ENCODE measurements around the gene RPGRIP1.
"Not testable (repeated sequence)": the region's sequence is repeated elsewhere in the genome, so short reads cannot be mapped to it uniquely, and the experiment has no call there.

The RPGRIP1 gene

DNA sequence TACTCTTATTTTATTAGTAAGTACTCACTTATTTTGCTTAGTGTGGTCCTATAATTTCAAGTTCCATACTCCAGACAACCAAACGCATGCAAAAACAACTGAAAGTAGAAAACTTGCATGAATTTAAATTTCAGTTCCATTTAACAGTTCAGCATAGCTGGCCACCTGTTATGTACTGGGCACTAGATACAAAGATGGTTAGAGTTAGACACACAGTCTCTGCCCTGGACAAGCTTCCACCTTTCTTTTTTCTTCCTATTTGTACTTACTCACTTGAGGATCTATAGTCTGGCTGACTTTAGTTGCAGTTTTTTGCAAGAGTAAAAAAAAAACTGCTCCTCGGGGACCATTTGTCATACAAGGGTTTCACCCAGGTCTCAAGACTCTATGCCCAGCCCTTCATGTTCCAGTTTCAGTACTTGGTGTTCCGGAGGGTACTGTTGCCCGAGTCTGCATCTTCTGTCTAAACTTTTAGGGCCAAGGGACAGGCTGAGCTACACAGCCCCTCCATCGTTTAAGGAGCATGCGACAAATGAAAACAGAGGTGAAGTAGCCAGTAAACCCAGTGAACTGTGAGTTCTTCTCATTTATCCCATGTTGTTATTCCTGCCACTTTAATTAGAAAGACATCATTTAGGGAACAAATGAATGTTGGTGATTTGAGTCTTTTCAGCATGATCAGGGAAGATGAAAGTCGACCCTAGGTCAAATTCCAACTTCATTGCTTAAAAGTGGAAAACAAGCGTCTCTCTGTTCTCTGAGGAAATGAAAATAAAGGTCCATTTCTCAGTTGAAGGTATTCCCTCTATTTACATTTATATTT is 22.3 kb downstream of the RPGRIP1 start:
- DNase-seq (ENCODE audit: low read depth in 2 of 2), result no peak

DNA sequence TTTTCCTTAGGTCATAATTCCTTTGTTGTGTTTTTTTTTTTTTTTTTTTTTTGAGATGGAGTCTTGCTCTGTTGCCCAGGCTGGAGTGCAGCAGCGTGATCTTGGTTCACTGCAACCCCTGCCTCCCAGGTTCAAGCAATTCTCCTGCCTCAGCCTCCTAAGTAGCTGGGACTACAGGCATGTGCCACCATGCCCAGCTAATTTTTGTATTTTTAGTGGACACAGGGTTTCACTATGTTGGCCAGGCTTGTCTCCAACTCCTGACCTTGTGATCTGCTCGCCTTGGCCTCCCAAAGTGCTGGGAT is 22.9 kb downstream of the RPGRIP1 start:
- not testable (repeated sequence) for DNase-seq (ENCODE audit: low read depth in 2 of 2)

DNA sequence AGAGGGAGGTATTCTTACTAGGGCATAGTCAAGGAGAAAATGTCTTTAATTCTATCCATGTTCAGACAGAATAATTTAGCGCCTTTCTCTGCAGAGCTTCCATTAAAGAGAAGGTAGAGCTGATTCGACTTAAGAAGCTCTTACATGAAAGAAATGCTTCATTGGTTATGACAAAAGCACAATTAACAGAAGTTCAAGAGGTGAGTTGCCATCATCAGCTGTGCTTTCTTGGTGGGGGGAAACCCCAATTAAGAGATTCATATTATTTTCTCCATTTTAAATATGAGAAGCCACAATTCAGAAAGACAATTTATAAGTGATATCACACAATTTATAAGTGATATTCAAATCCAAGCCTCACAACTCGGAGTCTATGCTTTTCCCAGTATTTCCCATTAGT is 27.8 kb downstream of the RPGRIP1 start:
- no peak for DNase-seq (ENCODE audit: low read depth in 2 of 2)

DNA sequence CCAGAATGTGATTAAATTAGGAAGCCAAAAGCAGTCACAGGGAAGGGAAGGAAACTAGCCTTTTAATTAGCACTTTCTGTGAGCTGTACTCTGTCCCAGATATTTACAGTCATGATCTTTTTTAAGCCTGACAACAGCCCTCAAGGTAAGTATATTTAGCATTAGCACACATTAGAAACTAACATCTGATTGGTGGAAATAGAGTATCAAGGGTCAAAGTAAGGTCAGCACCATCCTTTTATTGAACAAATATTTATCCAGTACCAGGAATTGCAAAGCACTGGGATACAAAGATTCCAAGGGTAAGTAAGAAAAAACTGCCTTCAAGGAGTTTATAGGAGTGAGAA is 28.2 kb downstream of the RPGRIP1 start:
- DNase-seq (ENCODE audit: low read depth in 2 of 2), result no peak

DNA sequence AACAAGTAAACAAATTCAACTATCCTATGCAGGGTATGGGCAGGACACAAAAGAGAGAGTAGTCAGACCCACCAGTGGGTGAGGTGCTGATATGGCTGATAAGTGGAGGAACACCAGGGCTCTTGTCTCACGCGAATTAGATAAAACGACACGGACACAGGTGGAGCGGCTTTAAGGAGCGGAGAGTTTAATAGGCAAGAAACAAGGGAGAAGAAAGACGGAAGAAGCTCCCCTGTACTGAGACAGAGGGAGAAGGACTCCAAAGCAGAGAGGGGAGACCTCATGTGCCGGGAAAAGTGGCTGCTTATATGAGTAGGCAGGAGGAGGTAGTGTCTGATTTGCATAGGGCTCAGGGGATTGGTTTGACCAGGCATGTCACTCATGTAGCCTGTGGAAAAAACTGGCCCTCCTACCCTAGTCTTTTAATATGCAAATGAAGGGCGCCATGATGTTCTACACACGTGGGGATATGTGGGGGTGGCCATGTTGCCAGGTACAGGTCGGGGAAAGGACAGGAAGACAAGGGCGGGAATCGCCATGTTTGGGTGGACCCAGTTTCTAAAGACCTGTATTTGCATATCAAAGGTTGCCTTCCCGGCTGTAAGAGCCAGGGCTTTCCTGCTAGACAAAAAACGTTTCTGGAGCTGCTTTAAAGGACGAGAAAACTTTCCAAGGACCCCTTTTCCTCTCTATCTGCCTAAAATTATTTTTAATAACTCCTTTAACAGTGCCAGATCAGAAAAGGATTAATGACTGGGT is 28.8 kb downstream of the RPGRIP1 start:
- peak; percentile 38 to 51 for DNase-seq (ENCODE audit: low read depth in 2 of 2)

DNA sequence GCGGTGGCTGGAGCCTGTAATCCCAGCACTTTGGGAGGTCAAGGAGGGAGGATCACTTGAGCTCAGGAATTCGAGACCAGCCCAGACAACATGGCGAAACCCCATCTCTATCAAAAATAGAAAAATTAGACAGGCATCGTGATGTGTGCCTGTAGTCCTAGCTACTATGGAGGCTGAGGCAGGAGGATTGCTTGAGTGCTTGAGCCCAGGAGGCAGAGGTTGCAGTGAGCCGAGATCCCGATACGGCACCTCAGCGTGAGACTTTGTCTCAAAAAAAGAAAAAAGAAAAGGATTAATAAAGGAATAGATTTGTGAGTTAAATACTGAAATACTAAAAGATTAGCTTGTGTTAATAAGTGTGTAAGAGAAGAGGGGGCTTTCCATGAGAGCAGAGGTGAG is 29.4 kb downstream of the RPGRIP1 start:
- DNase-seq (ENCODE audit: low read depth in 2 of 2), result no peak

DNA sequence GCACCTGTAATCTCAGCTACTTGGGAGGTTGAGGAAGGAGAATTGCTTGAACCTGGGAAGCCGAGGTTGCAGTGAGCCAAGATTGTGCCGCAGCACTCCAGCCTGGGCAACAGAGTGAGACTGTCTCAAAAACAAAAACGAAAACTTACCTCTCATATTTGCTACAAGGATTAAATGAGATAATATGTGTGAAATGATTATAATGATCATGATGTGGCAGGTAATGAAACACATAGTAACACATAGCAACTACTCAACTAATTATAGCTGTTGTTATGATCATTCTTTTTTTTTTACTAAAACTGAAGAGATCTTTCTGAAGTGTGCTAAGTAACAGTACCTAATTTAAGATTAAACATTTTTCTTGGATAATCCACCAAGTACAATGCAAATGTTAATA is 30.1 kb downstream of the RPGRIP1 start:
- DNase-seq (ENCODE audit: low read depth in 2 of 2), result no peak

DNA sequence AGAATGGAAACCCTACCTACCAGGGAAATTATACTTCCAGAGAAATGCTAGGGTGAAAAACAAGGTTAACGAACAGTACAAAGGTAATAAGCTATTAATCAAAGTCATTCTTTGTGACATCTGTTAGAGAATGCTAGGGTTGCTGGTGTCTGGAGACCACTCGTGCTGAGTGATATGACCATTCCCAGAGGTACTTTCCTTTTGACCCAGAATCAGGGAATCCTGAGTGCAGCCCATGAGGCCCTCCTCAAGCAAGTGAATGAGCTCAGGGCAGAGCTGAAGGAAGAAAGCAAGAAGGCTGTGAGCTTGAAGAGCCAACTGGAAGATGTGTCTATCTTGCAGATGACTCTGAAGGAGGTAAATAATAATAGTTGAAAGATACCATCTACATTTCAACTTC is 31.7 kb downstream of the RPGRIP1 start:
- DNase-seq (ENCODE audit: low read depth in 2 of 2), result no peak

DNA sequence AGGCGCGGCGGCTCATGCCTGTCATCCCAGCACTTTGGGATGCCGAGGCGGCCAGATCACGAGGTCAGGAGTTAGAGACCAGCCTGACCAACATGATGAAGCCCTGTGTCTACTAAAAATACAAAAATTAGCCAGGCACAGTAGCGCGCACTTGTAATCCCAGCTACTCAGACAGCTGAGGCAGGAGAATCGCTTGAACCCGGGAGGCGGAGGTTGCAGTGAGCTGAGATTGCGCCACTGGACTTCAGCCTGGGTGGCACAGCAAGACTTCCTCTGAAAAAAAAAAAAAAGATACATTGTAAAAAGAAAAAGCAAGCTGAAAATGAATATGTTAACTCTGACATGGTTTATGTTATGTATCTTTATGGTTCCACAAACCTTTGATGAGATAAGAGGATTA is 33.6 kb downstream of the RPGRIP1 start:
- no peak for DNase-seq (ENCODE audit: low read depth in 2 of 2)

DNA sequence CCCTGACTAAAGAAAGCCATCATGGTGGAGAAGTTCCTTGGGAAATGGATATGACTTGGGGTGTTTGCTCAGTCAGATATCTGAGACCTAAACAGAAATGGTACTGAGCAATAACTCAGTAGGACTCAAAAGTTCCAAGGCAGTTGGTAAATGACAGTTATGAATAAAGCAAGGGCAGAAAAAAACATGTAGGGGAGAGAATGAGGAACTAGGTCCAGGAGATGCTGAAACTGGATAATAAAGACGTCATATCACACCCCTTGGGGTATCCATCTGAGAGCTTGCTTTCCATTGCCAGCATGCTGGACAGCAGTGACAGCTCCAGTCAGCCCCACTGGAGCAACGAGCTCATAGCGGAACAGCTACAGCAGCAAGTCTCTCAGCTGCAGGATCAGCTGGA is 37.5 kb downstream of the RPGRIP1 start:
- no peak for DNase-seq (ENCODE audit: low read depth in 2 of 2)

DNA sequence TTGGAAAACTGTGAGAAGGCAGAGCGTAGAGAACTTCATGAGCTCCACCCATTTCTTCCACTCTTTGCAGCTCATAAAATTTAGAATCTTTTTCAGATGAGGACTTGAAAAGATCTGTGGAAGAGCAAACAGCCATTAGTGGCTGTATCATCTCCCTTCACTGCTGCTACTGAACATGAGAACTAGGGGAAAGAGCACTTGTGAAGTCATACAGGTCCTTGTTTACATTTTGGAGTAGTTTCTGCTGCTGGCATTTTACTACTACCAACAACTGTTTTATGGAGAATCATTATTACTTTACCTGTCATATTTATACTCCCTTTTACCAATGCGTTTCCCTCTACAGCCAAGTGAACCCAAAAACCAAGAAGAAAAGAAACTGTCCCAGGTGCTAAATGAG is 41.0 kb downstream of the RPGRIP1 start:
- no peak for DNase-seq (ENCODE audit: low read depth in 2 of 2)

DNA sequence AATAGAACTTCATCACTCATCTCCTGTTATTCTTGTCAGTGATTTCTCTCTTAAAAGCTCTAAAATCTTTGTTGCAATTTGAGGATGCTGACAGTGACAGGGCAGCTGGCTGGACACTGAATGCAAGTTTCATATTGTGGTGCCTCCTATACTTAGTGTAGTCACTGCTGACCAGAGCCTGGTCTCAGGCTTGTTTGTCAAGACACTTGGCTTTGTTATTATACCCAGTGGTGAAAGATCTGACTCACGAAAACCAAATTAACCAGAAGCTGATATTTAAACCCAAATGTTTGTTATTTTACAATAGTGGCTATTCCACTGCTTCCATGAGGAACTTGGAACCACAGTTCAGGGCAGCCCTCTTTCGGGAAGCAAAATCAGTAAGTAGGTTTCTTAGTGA is 42.8 kb downstream of the RPGRIP1 start:
- no peak for DNase-seq (ENCODE audit: low read depth in 2 of 2)

DNA sequence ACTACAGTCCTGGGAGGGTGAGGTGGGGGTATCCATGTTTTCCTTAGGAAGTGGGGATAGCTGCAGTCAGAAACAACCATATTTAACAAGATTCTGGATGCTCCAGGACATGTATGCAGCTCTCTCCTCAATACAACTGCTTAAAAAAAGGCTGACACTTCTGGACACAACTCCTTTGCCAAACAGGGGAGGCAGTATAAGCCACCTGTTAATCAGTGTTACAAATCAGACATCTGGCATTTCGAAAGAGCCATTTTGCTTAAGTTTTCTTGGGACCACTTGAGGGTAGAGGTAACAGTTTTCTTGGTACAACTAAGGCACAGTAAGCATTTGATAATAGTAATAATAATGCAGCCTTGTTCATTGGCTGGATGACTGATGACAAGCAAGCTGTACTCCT is 47.1 kb downstream of the RPGRIP1 start:
- no peak for DNase-seq (ENCODE audit: low read depth in 2 of 2)
